ENCODE results near the gene BPIFB4. TPM values are rescaled to one million over a fixed set of nuclear protein-coding genes. Genes with fewer than 3 reads are reported as not detected.

Gene BPIFB4
- total and polyA plus RNA-seq, 9 of the 15 experiments (the other 6 are each of a cell fraction or from before 2014, with no cell fraction given) = not detected

DNA sequence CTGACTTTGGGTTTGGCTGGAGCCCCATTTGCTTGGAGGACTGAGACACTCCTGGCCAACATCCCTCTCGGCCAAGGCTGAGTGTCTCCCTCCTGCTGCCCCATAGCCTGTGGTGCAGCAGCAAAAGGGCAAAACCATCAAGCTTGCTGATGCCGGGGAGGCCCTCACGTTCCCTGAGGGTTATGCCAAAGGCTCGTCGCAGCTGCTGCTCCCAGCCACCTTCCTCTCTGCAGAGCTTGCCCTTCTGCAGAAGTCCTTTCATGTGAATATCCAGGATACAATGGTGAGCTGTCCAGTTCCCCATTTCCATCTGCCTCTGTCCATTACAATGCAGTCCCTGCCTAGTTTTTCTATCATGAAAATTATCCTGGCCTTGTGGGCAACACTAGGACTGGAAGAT, 42.0 kb upstream of the BPIFB4 start:
- FAIRE-seq (no peak), DNase-seq (ENCODE audit: extremely low read depth in 1 of 4, low spot score in 3 of 4) (no peak), ATAC-seq (no peak)
- TF ChIP-seq SRSF9 (IDR thresholded peaks at IDR 0.05; ENCODE audit: borderline replicate concordance, low read depth, low read length) (no peak), HOXB6 (CRISPR knock-in tag; IDR thresholded peaks at IDR 0.05; ENCODE audit: borderline replicate concordance) (no peak), ELF2 (CRISPR knock-in tag; IDR thresholded peaks at IDR 0.05) (no peak)
- intact Hi-C loops (cut with micrococcal nuclease) (no loop called here), in situ Hi-C loops (cut with MboI) (no loop called here)
- ChIA-PET POLR2A (interaction anchor here (0.6 kb wide), 1 partner anchor 28 kb away, joined by 3 read pairs; no protein-coding TSS in a partner anchor), CTCF (ENCODE audit: low intra/inter-chr PET ratio) (no interaction called here)
- Histone ChIP-seq H3K4me2 (ENCODE audit: insufficient read depth, low read length) (no peak overlapping the region), H3K9me3 (replicated peaks; ENCODE audit: control insufficient read depth, insufficient read depth, low read depth, low read length) (no peaks in the 10 kb centered on the region), H3K36me3 (ENCODE audit: control insufficient read depth, insufficient read depth, low read length) (no peaks in the 10 kb centered on the region), H4K20me1 (replicated peaks; ENCODE audit: control insufficient read depth, insufficient read depth, low read length) (no peaks in the 10 kb centered on the region; the same call in 1 of the 2 replicates), H2AFZ (ENCODE audit: low read depth, low read length) (no peak overlapping the region), H3K9me1 (ENCODE audit: control insufficient read depth, insufficient read depth, low read length) (no peaks in the 10 kb centered on the region), H3K9ac (ENCODE audit: insufficient read depth in 1 of 2, low read depth in 2 of 2, low read length in 2 of 2) (no peak overlapping the region), H3K4me1 (replicated peaks in 1 of 2; ENCODE audit: control insufficient read depth in 2 of 2, insufficient read depth in 2 of 2, low read length in 2 of 2) (no peaks in the 10 kb centered on the region), H3K27me3 (ENCODE audit: control insufficient read depth in 2 of 2, insufficient read depth in 2 of 2, low read length in 2 of 2) (peaks cover 0 to 39% of the 10 kb centered on the region in 2 experiments; a peak in 2 of 5 replicates), H3K79me2 (ENCODE audit: control insufficient read depth, insufficient read depth, low read length) (no peaks in the 10 kb centered on the region), H3K4me3 (no peak overlapping the region), H3K27ac (ENCODE audit: extremely low read depth, low read depth, low read length) (no peak overlapping the region)
- WGBS (ENCODE audit: insufficient coverage, low coverage, missing lambda C conversion rate) = 0% methylated on average over 5 of the region's 5 CpGs
- no TSS peak for BruUV-seq (replicated peaks)

DNA sequence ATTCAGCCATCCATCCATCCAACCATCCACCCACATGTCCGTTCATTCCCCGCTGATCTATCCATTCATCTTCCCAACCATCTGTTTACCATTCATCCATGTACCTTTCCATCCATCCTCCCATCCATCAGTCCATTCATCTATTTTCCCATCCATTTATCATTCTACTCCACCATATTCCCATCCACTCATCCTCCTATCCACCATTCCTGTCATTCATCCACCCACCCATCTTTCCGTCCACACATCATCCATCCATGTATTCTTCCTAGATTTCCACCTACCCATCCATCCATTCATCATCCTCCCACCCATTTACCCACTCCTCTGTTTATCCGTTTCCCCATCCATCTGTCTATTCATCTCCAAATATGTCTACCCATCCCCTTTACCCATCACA, 41.2 kb upstream of the BPIFB4 start:
- no peak overlapping the region for H3K4me2 ChIP-seq (ENCODE audit: insufficient read depth, low read length)
- ChIA-PET POLR2A (interaction anchor here (0.6 kb wide), 1 partner anchor 28 kb away, joined by 3 read pairs; no protein-coding TSS in a partner anchor), CTCF (ENCODE audit: low intra/inter-chr PET ratio) (no interaction called here)
- H3K79me2 ChIP-seq (ENCODE audit: control insufficient read depth, insufficient read depth, low read length) = no peaks in the 10 kb centered on the region
- intact Hi-C loops (cut with micrococcal nuclease) = no loop called here
- no TSS peak for BruUV-seq (replicated peaks)
- no peaks in the 10 kb centered on the region for H3K36me3 ChIP-seq (ENCODE audit: control insufficient read depth, insufficient read depth, low read length)
- in situ Hi-C loops (cut with MboI) = no loop called here
- H3K27me3 ChIP-seq (ENCODE audit: control insufficient read depth in 2 of 2, insufficient read depth in 2 of 2, low read length in 2 of 2) = peaks cover 0 to 39% of the 10 kb centered on the region in 2 experiments; a peak in 2 of 5 replicates
- no peak overlapping the region for H3K27ac ChIP-seq (ENCODE audit: extremely low read depth, low read depth, low read length)
- DNase-seq (ENCODE audit: extremely low read depth in 1 of 4, low spot score in 3 of 4) (no peak), FAIRE-seq (no peak), ATAC-seq (no peak)
- no peaks in the 10 kb centered on the region for H3K9me1 ChIP-seq (ENCODE audit: control insufficient read depth, insufficient read depth, low read length)
- no peak overlapping the region for H3K9ac ChIP-seq (ENCODE audit: insufficient read depth in 1 of 2, low read depth in 2 of 2, low read length in 2 of 2)
- WGBS (ENCODE audit: insufficient coverage, low coverage, missing lambda C conversion rate) = 1% methylated on average over 4 of the region's 4 CpGs
- no peak overlapping the region for H2AFZ ChIP-seq (ENCODE audit: low read depth, low read length)
- no peaks in the 10 kb centered on the region for H3K4me1 ChIP-seq (replicated peaks in 1 of 2; ENCODE audit: control insufficient read depth in 2 of 2, insufficient read depth in 2 of 2, low read length in 2 of 2)
- H3K9me3 ChIP-seq (replicated peaks; ENCODE audit: control insufficient read depth, insufficient read depth, low read depth, low read length) = no peaks in the 10 kb centered on the region
- no peaks in the 10 kb centered on the region; the same call in 1 of the 2 replicates for H4K20me1 ChIP-seq (replicated peaks; ENCODE audit: control insufficient read depth, insufficient read depth, low read length)
- H3K4me3 ChIP-seq = no peak overlapping the region
- no peak for TF ChIP-seq POLR2AphosphoS5 (IDR thresholded peaks at IDR 0.05; ENCODE audit: control insufficient read depth, insufficient read depth, low read depth, low read length)
- no peak for TF ChIP-seq ZNF699 (CRISPR knock-in tag; IDR thresholded peaks at IDR 0.05; ENCODE audit: insufficient replicate concordance)
- TF ChIP-seq MTA3 (IDR thresholded peaks at IDR 0.05; ENCODE audit: borderline replicate concordance) = no peak
- no peak for TF ChIP-seq GABPB2 (CRISPR knock-in tag; conservative IDR thresholded peaks at IDR 0.05)
- TF ChIP-seq CLOCK (CRISPR knock-in tag; IDR thresholded peaks at IDR 0.05; ENCODE audit: borderline replicate concordance) = no peak
- TF ChIP-seq, protein P1, sequence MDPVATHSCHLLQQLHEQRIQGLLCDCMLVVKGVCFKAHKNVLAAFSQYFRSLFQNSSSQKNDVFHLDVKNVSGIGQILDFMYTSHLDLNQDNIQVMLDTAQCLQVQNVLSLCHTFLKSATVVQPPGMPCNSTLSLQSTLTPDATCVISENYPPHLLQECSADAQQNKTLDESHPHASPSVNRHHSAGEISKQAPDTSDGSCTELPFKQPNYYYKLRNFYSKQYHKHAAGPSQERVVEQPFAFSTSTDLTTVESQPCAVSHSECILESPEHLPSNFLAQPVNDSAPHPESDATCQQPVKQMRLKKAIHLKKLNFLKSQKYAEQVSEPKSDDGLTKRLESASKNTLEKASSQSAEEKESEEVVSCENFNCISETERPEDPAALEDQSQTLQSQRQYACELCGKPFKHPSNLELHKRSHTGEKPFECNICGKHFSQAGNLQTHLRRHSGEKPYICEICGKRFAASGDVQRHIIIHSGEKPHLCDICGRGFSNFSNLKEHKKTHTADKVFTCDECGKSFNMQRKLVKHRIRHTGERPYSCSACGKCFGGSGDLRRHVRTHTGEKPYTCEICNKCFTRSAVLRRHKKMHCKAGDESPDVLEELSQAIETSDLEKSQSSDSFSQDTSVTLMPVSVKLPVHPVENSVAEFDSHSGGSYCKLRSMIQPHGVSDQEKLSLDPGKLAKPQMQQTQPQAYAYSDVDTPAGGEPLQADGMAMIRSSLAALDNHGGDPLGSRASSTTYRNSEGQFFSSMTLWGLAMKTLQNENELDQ (CRISPR knock-in tag; IDR thresholded peaks at IDR 0.05; ENCODE audit: borderline replicate concordance) = no peak

Data from K562 (cell line).